IPS-18a (cell line): ENCODE measurements around the gene ALPG.
"Not testable (repeated sequence)": the region's sequence is repeated elsewhere in the genome, so short reads cannot be mapped to it uniquely, and the experiment has no call there.

Source experiments
- H3K27ac ChIP-seq: one replicate; pipeline ENCODE4 v1.5.1; 2013; ENCODE audit warnings: low read length
- H3K27me3 ChIP-seq: one replicate; pipeline ENCODE4 v1.6.1; 2013; ENCODE audit warnings: mild to moderate bottlenecking, low read length; ENCODE audit not compliant: control insufficient read depth, insufficient read depth
- H3K36me3 ChIP-seq: one replicate; pipeline ENCODE4 v1.6.1; 2013; ENCODE audit warnings: low read depth, low read length; ENCODE audit not compliant: control insufficient read depth
- H3K4me1 ChIP-seq: one replicate; pipeline ENCODE4 v1.6.1; 2013; ENCODE audit warnings: low read depth, low read length; ENCODE audit not compliant: control insufficient read depth
- H3K4me3 ChIP-seq: one replicate; pipeline ENCODE4 v1.5.1; 2013; ENCODE audit warnings: low read length
- H3K9ac ChIP-seq: one replicate; pipeline ENCODE4 v1.6.1; 2013; ENCODE audit warnings: mild to moderate bottlenecking, low read length, moderate library complexity
- H3K9me3 ChIP-seq: one replicate; pipeline ENCODE4 v1.6.1; 2013; ENCODE audit warnings: low read depth, low read length; ENCODE audit not compliant: control insufficient read depth

Gene ALPG

GRCh38 chr2:232368311-232368731, 38.3 kb upstream of the ALPG start:
- H3K27me3 ChIP-seq = no peaks in the 10 kb centered on the region
- H3K36me3 ChIP-seq = no peaks in the 10 kb centered on the region
- H3K4me1 ChIP-seq = peaks cover 12% of the 10 kb centered on the region
- no peak overlapping the region for H3K27ac ChIP-seq
- H3K9me3 ChIP-seq = no peaks in the 10 kb centered on the region
- H3K9ac ChIP-seq = no peak overlapping the region
- H3K4me3 ChIP-seq = no peak overlapping the region

GRCh38 chr2:232369126-232369951, 37.3 kb upstream of the ALPG start:
- Histone ChIP-seq H3K9ac (no peak overlapping the region), H3K9me3 (no peaks in the 10 kb centered on the region), H3K27ac (no peak overlapping the region), H3K4me3 (no peak overlapping the region), H3K4me1 (peaks cover 12% of the 10 kb centered on the region), H3K27me3 (no peaks in the 10 kb centered on the region), H3K36me3 (no peaks in the 10 kb centered on the region)

DNA sequence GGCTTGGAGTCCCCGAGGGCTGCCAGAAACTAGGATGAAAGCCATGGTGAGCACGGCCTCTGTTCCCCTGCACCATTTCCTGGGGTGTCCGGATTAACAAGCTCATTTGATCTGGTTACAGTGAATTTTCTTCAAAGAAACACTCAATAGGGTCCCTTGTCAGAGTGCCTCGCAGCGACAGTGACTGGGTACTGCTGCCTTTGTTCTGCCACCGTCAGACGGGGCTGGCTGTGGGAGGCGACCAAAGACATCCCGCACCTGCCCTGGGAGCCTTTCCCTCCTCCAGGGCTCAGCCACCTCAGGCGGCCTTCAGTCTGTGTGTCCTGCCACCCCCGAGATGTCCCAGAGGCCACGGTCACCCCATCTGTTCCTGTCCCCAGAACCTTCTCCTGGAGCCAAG, 36.6 kb upstream of the ALPG start:
- H3K27me3 ChIP-seq, H3K4me3 ChIP-seq, H3K27ac ChIP-seq, H3K36me3 ChIP-seq, H3K9ac ChIP-seq, H3K9me3 ChIP-seq: not testable (repeated sequence)
- H3K4me1 ChIP-seq = peaks cover 12% of the 10 kb centered on the region

GRCh38 chr2:232372231-232373208, 34.1 kb upstream of the ALPG start:
- Histone ChIP-seq H3K9ac (no peak overlapping the region), H3K9me3 (no peaks in the 10 kb centered on the region)

GRCh38 chr2:232374356-232374755, 32.3 kb upstream of the ALPG start:
- no peaks in the 10 kb centered on the region for H3K9me3 ChIP-seq
- no peaks in the 10 kb centered on the region for H3K27me3 ChIP-seq
- no peak overlapping the region for H3K27ac ChIP-seq
- no peak overlapping the region for H3K4me3 ChIP-seq
- H3K4me1 ChIP-seq = peaks cover 3% of the 10 kb centered on the region
- H3K36me3 ChIP-seq = no peaks in the 10 kb centered on the region
- no peak overlapping the region for H3K9ac ChIP-seq

More at GRCh38 chr2:232372231-232373208, 34.1 kb upstream of the ALPG start:
- Histone ChIP-seq H3K4me1 (peaks cover 5% of the 10 kb centered on the region), H3K27me3 (no peaks in the 10 kb centered on the region), H3K27ac (no peak overlapping the region), H3K4me3 (no peak overlapping the region), H3K36me3 (no peaks in the 10 kb centered on the region)

DNA sequence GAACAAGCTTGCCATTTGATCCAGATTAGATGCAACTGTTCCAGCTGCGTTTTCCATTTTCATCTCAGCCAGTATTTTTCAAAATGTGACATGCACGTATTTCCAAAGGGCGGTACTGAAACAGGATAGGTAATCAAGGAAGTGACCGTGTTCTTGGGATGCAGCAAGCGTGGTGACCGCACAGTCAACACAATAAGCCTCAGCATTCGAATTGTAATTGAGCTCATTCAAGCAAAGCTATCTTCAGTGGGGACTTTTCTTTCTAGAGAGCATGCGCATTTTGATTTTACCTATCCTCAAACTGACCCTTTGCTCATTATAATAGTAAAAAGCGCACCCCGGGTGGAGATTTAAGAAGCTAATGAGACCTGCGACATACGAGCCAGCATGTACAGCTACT, 31.5 kb upstream of the ALPG start:
- H3K9me3 ChIP-seq = no peaks in the 10 kb centered on the region
- H3K36me3 ChIP-seq = no peaks in the 10 kb centered on the region
- no peak overlapping the region for H3K9ac ChIP-seq
- H3K4me1 ChIP-seq = no peaks in the 10 kb centered on the region
- H3K27me3 ChIP-seq = no peaks in the 10 kb centered on the region
- H3K4me3 ChIP-seq = no peak overlapping the region
- no peak overlapping the region for H3K27ac ChIP-seq

- Histone ChIP-seq H3K9ac (no peak overlapping the region), H3K27ac (no peak overlapping the region), H3K4me1 (no peaks in the 10 kb centered on the region), H3K9me3 (no peaks in the 10 kb centered on the region), H3K4me3 (no peak overlapping the region), H3K27me3 (no peaks in the 10 kb centered on the region), H3K36me3 (no peaks in the 10 kb centered on the region)
These were observed 30.4 kb upstream of the ALPG start for GRCh38 chr2:232376260-232376659.

DNA sequence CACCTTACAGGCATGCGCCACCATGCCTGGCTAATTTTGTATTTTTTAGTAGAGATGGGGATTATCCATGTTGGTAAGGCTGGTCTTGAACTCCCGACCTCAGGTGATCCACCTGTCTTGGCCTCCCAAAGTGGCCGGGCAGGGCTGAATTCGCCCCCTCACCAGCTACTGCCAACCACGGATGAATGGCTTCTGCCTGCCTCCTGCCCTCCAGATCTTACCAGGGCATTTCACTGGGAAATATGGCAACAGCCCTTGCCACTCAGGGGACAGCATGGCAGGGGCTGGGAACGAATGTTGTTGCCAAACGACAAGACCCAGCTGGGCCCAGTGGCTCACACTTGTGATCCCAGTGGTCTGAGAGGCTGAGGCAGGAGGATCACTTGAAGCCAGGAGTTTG, 29.9 kb upstream of the ALPG start:
- Histone ChIP-seq H3K9ac (no peak overlapping the region), H3K36me3 (no peaks in the 10 kb centered on the region), H3K4me1 (no peaks in the 10 kb centered on the region), H3K27me3 (no peaks in the 10 kb centered on the region), H3K9me3 (no peaks in the 10 kb centered on the region), H3K4me3 (no peak overlapping the region), H3K27ac (no peak overlapping the region)

DNA sequence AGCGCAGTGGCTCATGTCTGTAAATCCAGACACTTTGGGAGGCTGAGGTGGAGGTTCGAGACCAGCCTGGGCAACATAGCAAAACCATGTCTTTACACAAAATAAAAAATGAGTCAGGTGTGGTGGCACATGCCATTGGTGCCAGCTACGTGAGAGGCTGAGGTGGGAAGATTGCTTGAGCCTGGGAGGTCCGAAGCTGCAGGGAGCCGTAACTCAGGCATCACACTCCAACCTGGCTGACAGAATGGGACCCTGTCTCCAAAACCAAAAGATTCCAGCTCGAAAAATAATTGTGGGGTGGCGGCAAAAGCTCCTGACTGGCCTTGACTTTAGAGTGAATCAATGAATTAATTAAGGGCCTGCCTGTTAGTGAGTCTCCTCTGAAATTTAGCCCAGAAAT, 29.3 kb upstream of the ALPG start:
- no peaks in the 10 kb centered on the region for H3K36me3 ChIP-seq
- H3K4me1 ChIP-seq = no peaks in the 10 kb centered on the region
- H3K27ac ChIP-seq = no peak overlapping the region
- H3K27me3 ChIP-seq = no peaks in the 10 kb centered on the region
- no peaks in the 10 kb centered on the region for H3K9me3 ChIP-seq
- no peak overlapping the region for H3K9ac ChIP-seq
- no peak overlapping the region for H3K4me3 ChIP-seq

GRCh38 chr2:232377841-232378734, 28.6 kb upstream of the ALPG start:
- H3K9me3 ChIP-seq = no peaks in the 10 kb centered on the region
- no peak overlapping the region for H3K27ac ChIP-seq
- H3K27me3 ChIP-seq = no peaks in the 10 kb centered on the region
- no peaks in the 10 kb centered on the region for H3K36me3 ChIP-seq
- H3K4me1 ChIP-seq = no peaks in the 10 kb centered on the region
- H3K9ac ChIP-seq = no peak overlapping the region
- H3K4me3 ChIP-seq = no peak overlapping the region

GRCh38 chr2:232378735-232379151, 27.9 kb upstream of the ALPG start, which contains the start of gene ALPP:
Gene ALPP (plus strand): TSS chr2:232378751. CDS start chr2:232378803, 52 bp downstream.
- H3K4me3 ChIP-seq, H3K36me3 ChIP-seq, H3K9me3 ChIP-seq, H3K9ac ChIP-seq, H3K4me1 ChIP-seq, H3K27me3 ChIP-seq, H3K27ac ChIP-seq: not testable (repeated sequence)
